ENCODE measurements around the gene GALNT9. TPM values are rescaled to one million over a fixed set of nuclear protein-coding genes. Genes with fewer than 3 reads are reported as not detected.

GALNT9 gene
- polyA plus RNA-seq, 2 of the 4 experiments (the other 2 are of a cell fraction): 0.66 to 2.8 TPM

DNA sequence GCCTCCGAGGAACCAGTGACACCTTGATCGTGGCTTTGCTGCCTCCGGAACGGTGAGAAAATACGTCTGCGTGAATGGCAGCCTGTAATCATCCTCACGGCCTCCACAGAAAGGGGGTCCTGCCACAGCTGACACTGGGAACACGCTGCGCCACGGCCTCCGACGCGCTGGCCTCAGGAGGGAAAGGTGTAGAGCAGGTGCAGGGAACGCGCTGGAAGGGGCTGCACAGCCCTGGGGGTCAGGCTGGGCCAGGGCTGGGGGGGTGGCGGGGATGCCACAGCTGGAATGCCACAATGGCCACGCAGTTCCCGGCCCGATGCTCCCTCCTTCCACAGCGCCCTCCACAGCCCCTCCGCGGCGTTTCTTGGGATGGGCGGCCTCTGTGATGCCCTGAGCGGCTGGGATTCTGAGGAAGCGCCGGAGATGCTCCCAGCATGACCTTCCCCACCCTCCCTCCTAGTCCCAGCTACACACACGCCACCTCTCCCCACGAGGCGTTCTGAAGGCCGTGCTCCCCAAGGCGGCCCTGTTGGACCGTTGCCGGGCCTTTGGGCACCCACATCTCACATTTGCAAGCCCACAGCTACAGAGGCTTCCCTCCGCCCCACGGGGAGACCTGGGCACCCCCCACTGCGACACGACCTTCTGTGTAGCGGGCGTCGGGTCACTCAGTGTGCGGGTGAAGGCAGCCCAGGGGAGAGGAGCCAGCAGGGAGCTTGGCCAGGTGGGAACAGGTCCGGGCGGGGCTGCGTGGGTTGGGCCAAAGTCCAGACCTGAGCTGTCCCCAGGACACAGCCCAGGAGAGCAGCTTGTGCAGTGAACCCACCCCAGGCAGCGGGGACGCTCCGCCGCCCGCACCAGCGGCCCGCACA lies 31.8 kb upstream of the GALNT9 start:
- WGBS (ENCODE audit: missing lambda C conversion rate): 89% methylated on average over 50 of the region's 52 CpGs
- DNase-seq (ENCODE audit: low read depth in 1 of 2, low spot score in 1 of 2): no peak
- Histone ChIP-seq H3K27ac (no peak overlapping the region), H3K4me2 (no peak overlapping the region), H3K4me1 (peaks cover 9% of the 10 kb centered on the region; the same call in 2 of the 3 replicates), H3K4me3 (no peak overlapping the region), H3K9me3 (no peaks in the 10 kb centered on the region; the same call in 2 of the 3 replicates)
- ATAC-seq: no peak
- FAIRE-seq: no peak
- POLR2A ChIA-PET: no interaction called here
- CTCF ChIA-PET: interaction anchor here (2.0 kb wide), 1 partner anchor 9 kb away, joined by 5 read pairs; no protein-coding TSS in a partner anchor
- TF ChIP-seq ZSCAN20 (CRISPR knock-in tag; IDR thresholded peaks at IDR 0.05) (no peak), BHLHE40 (IDR thresholded peaks at IDR 0.05; ENCODE audit: low read depth, low read length) (no peak), HOXB5 (CRISPR knock-in tag; IDR thresholded peaks at IDR 0.05) (no peak), MAZ (IDR thresholded peaks at IDR 0.05; ENCODE audit: borderline replicate concordance, low read depth, low read length) (no peak), FOSB (CRISPR knock-in tag; IDR thresholded peaks at IDR 0.05) (no peak), CHD2 (IDR thresholded peaks at IDR 0.05; ENCODE audit: low read length, partially characterized antibody) (no peak), RFX5 (IDR thresholded peaks at IDR 0.05) (no peak), HEYL (CRISPR knock-in tag; IDR thresholded peaks at IDR 0.05) (no peak), MYC (IDR thresholded peaks at IDR 0.05; ENCODE audit: borderline replicate concordance, low read length) (no peak), ESRRA (IDR thresholded peaks at IDR 0.05; ENCODE audit: borderline replicate concordance, low read length) (no peak)
- TF ChIP-seq, protein P1, sequence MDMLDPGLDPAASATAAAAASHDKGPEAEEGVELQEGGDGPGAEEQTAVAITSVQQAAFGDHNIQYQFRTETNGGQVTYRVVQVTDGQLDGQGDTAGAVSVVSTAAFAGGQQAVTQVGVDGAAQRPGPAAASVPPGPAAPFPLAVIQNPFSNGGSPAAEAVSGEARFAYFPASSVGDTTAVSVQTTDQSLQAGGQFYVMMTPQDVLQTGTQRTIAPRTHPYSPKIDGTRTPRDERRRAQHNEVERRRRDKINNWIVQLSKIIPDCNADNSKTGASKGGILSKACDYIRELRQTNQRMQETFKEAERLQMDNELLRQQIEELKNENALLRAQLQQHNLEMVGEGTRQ (IDR thresholded peaks at IDR 0.05): no peak
- TF ChIP-seq, protein P2, sequence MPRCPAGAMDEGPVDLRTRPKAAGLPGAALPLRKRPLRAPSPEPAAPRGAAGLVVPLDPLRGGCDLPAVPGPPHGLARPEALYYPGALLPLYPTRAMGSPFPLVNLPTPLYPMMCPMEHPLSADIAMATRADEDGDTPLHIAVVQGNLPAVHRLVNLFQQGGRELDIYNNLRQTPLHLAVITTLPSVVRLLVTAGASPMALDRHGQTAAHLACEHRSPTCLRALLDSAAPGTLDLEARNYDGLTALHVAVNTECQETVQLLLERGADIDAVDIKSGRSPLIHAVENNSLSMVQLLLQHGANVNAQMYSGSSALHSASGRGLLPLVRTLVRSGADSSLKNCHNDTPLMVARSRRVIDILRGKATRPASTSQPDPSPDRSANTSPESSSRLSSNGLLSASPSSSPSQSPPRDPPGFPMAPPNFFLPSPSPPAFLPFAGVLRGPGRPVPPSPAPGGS (IDR thresholded peaks at IDR 0.05): no peak

DNA sequence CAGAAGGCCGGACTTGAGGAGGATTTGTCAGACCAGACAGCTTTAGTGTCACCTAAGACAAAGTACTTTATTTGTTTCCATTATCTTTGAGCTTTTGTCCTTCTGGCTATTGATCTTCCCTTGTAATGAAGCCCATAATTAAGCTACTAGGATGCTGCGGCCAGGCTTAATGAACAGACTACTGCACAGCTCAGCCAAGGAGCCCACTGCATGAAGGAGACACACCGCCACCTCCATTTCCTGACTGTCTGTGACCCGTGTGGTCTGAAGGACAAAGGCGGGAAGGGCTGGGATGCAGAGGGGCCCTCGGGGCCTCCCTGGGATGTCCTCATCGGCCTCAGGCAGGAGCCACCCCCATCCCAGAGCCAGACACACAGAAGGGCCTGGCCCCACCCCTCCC lies 31.0 kb upstream of the GALNT9 start:
- WGBS (ENCODE audit: missing lambda C conversion rate): 83% methylated on average over 4 of the region's 7 CpGs
- Histone ChIP-seq H3K4me1 (peaks cover 9% of the 10 kb centered on the region; the same call in 2 of the 3 replicates), H3K27ac (no peak overlapping the region), H3K4me2 (no peak overlapping the region), H3K4me3 (no peak overlapping the region), H3K9me3 (no peaks in the 10 kb centered on the region; the same call in 2 of the 3 replicates)
- DNase-seq (ENCODE audit: low read depth in 1 of 2, low spot score in 1 of 2) (no peak), ATAC-seq (no peak), FAIRE-seq (no peak)
- ChIA-PET CTCF (interaction anchor here (2.0 kb wide), 1 partner anchor 10 kb away, joined by 5 read pairs; no protein-coding TSS in a partner anchor), POLR2A (no interaction called here)
- no peak for TF ChIP-seq CBX8 (IDR thresholded peaks at IDR 0.05)
- TF ChIP-seq RCOR1 (IDR thresholded peaks at IDR 0.05; ENCODE audit: low read depth, low read length): no peak
- TF ChIP-seq, protein P3, sequence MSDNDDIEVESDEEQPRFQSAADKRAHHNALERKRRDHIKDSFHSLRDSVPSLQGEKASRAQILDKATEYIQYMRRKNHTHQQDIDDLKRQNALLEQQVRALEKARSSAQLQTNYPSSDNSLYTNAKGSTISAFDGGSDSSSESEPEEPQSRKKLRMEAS (IDR thresholded peaks at IDR 0.05): no peak
- TF ChIP-seq SREBF2 (IDR thresholded peaks at IDR 0.05): no peak
- no peak for TF ChIP-seq FOXS1 (CRISPR knock-in tag; IDR thresholded peaks at IDR 0.05)
- TF ChIP-seq, protein P4, sequence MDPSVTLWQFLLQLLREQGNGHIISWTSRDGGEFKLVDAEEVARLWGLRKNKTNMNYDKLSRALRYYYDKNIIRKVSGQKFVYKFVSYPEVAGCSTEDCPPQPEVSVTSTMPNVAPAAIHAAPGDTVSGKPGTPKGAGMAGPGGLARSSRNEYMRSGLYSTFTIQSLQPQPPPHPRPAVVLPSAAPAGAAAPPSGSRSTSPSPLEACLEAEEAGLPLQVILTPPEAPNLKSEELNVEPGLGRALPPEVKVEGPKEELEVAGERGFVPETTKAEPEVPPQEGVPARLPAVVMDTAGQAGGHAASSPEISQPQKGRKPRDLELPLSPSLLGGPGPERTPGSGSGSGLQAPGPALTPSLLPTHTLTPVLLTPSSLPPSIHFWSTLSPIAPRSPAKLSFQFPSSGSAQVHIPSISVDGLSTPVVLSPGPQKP (IDR thresholded peaks at IDR 0.05; ENCODE audit: low read depth, low read length): no peak
- TF ChIP-seq KDM1A (IDR thresholded peaks at IDR 0.05; ENCODE audit: low read depth): no peak
- TF ChIP-seq CEBPB (IDR thresholded peaks at IDR 0.05): no peak
- no peak for TF ChIP-seq MYC (IDR thresholded peaks at IDR 0.05; ENCODE audit: borderline replicate concordance, low read length)
- TF ChIP-seq EHF (CRISPR knock-in tag; IDR thresholded peaks at IDR 0.05): no peak
- no peak for TF ChIP-seq TP53 (CRISPR knock-in tag; IDR thresholded peaks at IDR 0.05)
- no peak for TF ChIP-seq NFE2L2 (conservative IDR thresholded peaks at IDR 0.05; ENCODE audit: low read length)
- TF ChIP-seq, protein P5, sequence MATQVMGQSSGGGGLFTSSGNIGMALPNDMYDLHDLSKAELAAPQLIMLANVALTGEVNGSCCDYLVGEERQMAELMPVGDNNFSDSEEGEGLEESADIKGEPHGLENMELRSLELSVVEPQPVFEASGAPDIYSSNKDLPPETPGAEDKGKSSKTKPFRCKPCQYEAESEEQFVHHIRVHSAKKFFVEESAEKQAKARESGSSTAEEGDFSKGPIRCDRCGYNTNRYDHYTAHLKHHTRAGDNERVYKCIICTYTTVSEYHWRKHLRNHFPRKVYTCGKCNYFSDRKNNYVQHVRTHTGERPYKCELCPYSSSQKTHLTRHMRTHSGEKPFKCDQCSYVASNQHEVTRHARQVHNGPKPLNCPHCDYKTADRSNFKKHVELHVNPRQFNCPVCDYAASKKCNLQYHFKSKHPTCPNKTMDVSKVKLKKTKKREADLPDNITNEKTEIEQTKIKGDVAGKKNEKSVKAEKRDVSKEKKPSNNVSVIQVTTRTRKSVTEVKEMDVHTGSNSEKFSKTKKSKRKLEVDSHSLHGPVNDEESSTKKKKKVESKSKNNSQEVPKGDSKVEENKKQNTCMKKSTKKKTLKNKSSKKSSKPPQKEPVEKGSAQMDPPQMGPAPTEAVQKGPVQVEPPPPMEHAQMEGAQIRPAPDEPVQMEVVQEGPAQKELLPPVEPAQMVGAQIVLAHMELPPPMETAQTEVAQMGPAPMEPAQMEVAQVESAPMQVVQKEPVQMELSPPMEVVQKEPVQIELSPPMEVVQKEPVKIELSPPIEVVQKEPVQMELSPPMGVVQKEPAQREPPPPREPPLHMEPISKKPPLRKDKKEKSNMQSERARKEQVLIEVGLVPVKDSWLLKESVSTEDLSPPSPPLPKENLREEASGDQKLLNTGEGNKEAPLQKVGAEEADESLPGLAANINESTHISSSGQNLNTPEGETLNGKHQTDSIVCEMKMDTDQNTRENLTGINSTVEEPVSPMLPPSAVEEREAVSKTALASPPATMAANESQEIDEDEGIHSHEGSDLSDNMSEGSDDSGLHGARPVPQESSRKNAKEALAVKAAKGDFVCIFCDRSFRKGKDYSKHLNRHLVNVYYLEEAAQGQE (IDR thresholded peaks at IDR 0.05): no peak
- no peak for TF ChIP-seq HDAC2 (IDR thresholded peaks at IDR 0.05)
- TF ChIP-seq KDM5A (IDR thresholded peaks at IDR 0.05): no peak
- TF ChIP-seq, protein P6, sequence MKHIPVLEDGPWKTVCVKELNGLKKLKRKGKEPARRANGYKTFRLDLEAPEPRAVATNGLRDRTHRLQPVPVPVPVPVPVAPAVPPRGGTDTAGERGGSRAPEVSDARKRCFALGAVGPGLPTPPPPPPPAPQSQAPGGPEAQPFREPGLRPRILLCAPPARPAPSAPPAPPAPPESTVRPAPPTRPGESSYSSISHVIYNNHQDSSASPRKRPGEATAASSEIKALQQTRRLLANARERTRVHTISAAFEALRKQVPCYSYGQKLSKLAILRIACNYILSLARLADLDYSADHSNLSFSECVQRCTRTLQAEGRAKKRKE (CRISPR knock-in tag; IDR thresholded peaks at IDR 0.05; ENCODE audit: low read depth): no peak
- TF ChIP-seq MAFK (IDR thresholded peaks at IDR 0.05; ENCODE audit: partially characterized antibody): no peak
- TF ChIP-seq, protein P7, sequence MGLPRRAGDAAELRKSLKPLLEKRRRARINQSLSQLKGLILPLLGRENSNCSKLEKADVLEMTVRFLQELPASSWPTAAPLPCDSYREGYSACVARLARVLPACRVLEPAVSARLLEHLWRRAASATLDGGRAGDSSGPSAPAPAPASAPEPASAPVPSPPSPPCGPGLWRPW (IDR thresholded peaks at IDR 0.05): no peak
- TF ChIP-seq EHMT2 (IDR thresholded peaks at IDR 0.05; ENCODE audit: low read depth): no peak

Data from A549 (cell line).